Stimulated activated memory B cell treated with anti-CD40 and anti-IgM and Interleukin-4, amounts not matched to agents 10 μg/mL and 1 μg/mL and 100 μg/mL, for 72 hours (primary cell): ENCODE data around the gene IRF6.
A peak's percentile ranks its signal among the peaks of the same experiment; 100 is the strongest.

Source experiments
- ATAC-seq: fragments of 150-1000 bp; cut with Tn5 transposase; 2 replicates; pipeline ENCODE4 v1.10.0; 2021
- H3K27ac Mint-ChIP-seq: one replicate; pipeline ENCODE4 v1.8.0; 2022; ENCODE audit warnings: mild to moderate bottlenecking, mixed read lengths
- H3K27me3 Mint-ChIP-seq: one replicate; pipeline ENCODE4 v1.8.0; 2022; ENCODE audit warnings: mixed read lengths
- H3K36me3 Mint-ChIP-seq: one replicate; pipeline ENCODE4 v1.8.0; 2022; ENCODE audit warnings: mixed read lengths
- H3K4me1 Mint-ChIP-seq: one replicate; pipeline ENCODE4 v1.8.0; 2022; ENCODE audit warnings: mixed read lengths
- H3K4me3 Mint-ChIP-seq: one replicate; pipeline ENCODE4 v1.8.0; 2022; ENCODE audit warnings: mild to moderate bottlenecking, moderate library complexity, mixed read lengths
- H3K9me3 Mint-ChIP-seq: one replicate; pipeline ENCODE4 v1.8.0; 2022; ENCODE audit warnings: mixed read lengths

Gene IRF6

DNA sequence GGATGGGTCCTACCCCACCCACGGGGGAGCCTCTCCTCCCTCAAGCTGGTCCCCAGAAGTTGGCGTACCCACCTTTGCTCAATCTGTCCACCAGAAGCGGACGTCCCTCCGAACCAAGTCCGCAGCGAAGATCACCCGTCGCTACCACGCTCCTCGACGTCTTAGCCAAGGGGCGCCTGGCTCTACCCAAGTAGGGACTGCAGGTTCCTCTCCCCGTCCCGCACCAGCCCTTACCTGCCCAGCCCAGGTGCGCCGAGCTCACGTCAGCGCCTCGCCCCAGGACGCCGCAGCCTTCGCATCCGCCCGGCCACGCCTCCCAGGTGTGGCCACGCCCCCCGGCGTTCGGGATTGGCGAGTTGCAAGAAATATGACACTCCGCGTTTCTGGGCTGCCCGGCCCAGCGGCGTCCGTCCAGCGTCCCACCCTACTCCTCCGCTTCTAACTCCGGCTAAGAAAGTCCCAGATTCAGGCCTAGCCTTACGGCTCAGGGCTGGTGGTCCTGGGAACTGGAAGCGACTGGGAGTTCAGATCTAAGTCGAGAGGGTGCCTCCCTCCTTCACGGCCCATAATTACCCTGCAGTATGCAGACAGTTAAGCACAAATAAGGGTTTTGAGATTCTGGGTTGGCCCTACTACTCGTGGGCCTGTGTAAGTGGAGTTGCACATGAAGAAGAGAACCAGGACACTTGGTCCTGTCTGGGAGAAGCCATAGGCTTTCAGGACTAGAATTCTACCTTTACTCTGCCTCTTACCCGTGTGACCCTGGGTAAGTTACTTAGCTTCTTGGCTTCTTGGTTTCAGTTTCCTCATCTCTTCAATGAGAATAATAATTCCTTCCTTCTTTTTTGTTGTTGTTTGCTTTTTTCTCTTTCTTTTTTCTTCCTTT, at the start of gene IRF6:
Gene IRF6 (minus strand): TSS at position 268 of the 886 bp plus-strand sequence. CDS start 4,729 bp downstream, outside the sequence.
- Mint-ChIP-seq H3K36me3 (no peaks in the 10 kb centered on the region), H3K27me3 (no peaks in the 10 kb centered on the region), H3K4me1 (peaks cover 9% of the 10 kb centered on the region), H3K9me3 (no peaks in the 10 kb centered on the region), H3K4me3 (peak within 1 kb of the TSS; percentile 92), H3K27ac (peak within 1 kb of the TSS; percentile 79)
- peak; percentile 92 for ATAC-seq

DNA sequence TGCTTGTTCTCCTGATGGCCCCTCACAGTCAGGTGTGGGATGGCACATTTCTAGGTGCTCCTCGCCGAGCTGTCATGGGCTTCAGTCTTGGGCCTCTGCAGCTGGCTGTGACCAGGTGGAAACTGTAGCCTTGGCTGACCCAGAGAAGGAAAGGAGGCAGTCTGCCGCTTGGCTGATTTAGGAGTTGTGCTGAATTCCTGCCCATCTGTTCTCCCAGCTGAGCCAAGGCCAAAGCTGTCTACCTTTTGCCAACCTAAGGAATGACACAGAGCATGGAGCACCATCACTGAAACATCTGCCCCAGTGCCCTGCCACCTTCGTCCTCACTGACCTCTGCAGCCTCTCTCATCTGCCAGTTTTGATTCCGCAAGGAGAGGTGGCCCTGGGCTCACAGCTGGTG, 49.7 kb upstream of the IRF6 start:
- Mint-ChIP-seq H3K9me3 (no peaks in the 10 kb centered on the region), H3K36me3 (peaks cover 27% of the 10 kb centered on the region), H3K4me1 (peaks cover under 1% of the 10 kb centered on the region), H3K27ac (no peak overlapping the region), H3K27me3 (no peaks in the 10 kb centered on the region), H3K4me3 (no peak overlapping the region)
- no peak for ATAC-seq

DNA sequence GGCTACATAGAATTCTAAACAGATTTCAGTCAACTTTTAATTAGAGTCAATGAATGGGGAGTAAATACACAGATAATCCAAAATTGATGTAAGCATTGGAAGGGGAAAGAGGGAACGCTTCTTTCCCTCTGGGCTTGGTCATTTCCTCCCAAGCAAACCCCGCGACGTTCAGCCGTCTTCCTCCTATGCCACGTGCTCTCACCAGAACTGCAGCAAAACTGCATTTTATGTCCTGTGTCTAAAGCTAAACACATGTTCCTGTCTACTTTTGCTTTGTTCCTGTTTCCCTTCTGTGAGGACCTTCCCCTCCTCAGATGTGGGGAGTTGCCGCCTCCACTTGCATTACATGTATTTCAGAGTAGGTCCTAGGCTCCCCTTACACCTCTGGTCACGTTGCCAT, 49.1 kb upstream of the IRF6 start:
- Mint-ChIP-seq H3K4me3 (no peak overlapping the region), H3K27me3 (no peaks in the 10 kb centered on the region), H3K36me3 (peaks cover 33% of the 10 kb centered on the region), H3K4me1 (peaks cover 7% of the 10 kb centered on the region), H3K9me3 (no peaks in the 10 kb centered on the region), H3K27ac (no peak overlapping the region)
- ATAC-seq: no peak

DNA sequence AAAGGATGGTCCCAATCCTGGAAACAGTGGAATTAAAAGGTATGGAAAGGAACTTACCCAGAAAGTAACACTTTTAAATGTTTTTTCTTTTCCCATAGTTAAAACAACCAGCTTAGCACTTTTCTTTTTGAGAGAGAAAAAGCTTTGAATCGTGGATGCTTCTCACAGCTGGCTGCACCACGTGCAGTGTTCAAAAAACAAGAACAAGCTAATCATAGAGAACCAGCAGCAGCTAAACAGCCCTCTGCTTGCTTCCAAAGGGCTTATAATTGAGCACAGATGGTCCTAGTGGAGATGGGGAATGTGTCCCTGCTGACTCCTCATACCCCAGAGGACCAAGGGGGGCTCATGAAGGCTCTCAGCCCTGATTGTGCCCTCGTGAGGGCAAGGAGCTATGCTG, 48.3 kb upstream of the IRF6 start:
- H3K9me3 Mint-ChIP-seq: no peaks in the 10 kb centered on the region

DNA sequence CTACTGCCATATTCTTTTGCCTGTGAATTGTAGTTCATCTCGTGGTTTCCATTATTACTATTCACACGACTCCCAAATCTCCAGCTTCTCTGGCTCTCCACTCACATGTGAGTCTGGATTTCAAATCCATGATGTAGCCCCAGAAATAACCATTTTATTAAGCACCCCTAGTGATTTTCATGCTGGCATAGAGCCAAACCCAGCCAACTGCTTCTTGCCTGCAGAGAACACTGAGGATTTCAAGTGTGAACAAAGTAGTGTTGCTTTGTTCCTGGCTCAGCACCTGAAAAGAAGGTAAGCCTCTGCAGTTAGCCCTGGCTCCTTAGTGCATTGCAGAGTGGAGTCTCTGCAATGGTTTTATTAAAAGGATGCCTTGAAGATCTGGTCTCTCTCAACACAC, 47.7 kb upstream of the IRF6 start:
- Mint-ChIP-seq H3K4me3 (no peak overlapping the region), H3K4me1 (peaks cover 13% of the 10 kb centered on the region), H3K27me3 (no peaks in the 10 kb centered on the region), H3K27ac (no peak overlapping the region), H3K36me3 (peaks cover 46% of the 10 kb centered on the region), H3K9me3 (no peaks in the 10 kb centered on the region)
- ATAC-seq: no peak

More for the DNA sequence above, 48.3 kb upstream of the IRF6 start:
- H3K27me3 Mint-ChIP-seq: no peaks in the 10 kb centered on the region
- H3K36me3 Mint-ChIP-seq: peaks cover 42% of the 10 kb centered on the region
- no peak overlapping the region for H3K27ac Mint-ChIP-seq
- H3K4me3 Mint-ChIP-seq: no peak overlapping the region
- H3K4me1 Mint-ChIP-seq: peaks cover 13% of the 10 kb centered on the region
- ATAC-seq: no peak

DNA sequence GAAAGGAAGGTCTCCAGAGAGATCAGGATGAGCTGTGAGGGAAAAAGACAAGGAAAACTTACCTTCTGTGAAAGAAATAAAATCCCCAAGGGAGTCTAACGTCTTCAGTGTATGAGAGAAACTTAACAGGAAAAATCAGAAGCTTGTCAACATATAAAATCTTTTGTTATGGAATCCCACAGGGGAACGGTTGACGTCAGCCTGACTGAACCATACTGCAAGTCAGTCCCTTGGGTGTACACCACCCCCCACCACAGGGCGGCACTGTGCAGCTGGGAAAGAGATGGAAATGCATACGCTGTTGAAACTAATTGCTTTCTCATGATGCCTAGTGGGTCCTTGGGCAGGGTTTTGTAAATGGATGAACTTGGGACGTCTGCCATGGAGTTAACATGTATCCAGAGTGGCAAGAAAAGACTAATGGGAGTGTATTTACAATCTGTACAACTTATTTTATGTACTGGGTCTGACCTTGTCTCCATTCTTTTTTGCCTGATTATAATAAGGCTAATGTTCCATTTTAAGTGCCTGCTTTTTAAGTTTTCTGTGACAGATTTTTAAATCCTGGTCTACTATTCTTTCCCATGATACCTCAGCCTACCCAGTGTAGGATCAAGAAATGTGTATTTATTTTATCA, 44.5 kb upstream of the IRF6 start:
- H3K27ac Mint-ChIP-seq: peak overlapping the region; percentile 65
- H3K27me3 Mint-ChIP-seq: no peaks in the 10 kb centered on the region
- no peak for ATAC-seq
- no peaks in the 10 kb centered on the region for H3K9me3 Mint-ChIP-seq
- H3K36me3 Mint-ChIP-seq: peaks cover 60% of the 10 kb centered on the region
- H3K4me1 Mint-ChIP-seq: peaks cover 13% of the 10 kb centered on the region
- H3K4me3 Mint-ChIP-seq: no peak overlapping the region

DNA sequence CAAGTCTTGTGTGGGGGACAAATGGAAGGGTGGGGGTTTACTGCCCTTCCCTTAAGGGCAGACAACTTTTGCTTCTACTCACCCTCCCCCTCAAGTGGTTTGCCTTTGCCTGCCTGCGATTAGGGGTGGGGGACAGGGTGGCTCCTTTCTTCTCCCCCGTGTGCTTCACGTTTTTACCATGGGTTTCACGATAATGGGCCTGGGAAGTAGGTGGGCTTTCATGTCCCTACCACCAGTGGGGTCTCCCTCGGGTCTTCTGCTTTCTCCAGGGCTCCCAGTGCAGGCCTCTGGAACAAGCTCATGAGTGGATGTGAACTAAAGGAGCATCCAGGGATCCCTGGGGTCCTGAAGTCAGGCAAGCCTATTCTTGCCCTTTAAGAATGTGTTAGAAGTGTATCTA, 43.4 kb upstream of the IRF6 start:
- H3K9me3 Mint-ChIP-seq: no peaks in the 10 kb centered on the region
- peaks cover 66% of the 10 kb centered on the region for H3K36me3 Mint-ChIP-seq
- peaks cover 13% of the 10 kb centered on the region for H3K4me1 Mint-ChIP-seq
- no peak overlapping the region for H3K4me3 Mint-ChIP-seq
- H3K27ac Mint-ChIP-seq: no peak overlapping the region
- no peak for ATAC-seq
- H3K27me3 Mint-ChIP-seq: no peaks in the 10 kb centered on the region

DNA sequence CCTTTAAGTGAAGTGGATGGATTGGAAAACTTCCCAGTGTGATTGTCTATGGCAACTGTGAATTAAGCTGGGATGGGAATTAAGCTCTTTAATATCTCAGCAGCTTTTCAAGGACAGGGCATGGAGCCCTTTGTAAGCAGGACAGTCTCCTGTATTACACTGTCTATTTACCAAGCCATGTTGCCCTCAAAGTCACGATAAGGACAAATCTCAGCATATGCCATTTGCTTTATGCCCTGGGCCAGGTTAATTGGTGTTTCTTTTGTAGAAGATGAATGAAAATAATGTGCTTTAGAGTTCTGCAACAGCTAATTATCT, 39.4 kb upstream of the IRF6 start:
- H3K36me3 Mint-ChIP-seq: peaks cover 82% of the 10 kb centered on the region
- no peaks in the 10 kb centered on the region for H3K27me3 Mint-ChIP-seq
- H3K4me3 Mint-ChIP-seq: no peak overlapping the region
- H3K27ac Mint-ChIP-seq: no peak overlapping the region
- ATAC-seq: no peak
- peaks cover 10% of the 10 kb centered on the region for H3K4me1 Mint-ChIP-seq
- no peaks in the 10 kb centered on the region for H3K9me3 Mint-ChIP-seq

DNA sequence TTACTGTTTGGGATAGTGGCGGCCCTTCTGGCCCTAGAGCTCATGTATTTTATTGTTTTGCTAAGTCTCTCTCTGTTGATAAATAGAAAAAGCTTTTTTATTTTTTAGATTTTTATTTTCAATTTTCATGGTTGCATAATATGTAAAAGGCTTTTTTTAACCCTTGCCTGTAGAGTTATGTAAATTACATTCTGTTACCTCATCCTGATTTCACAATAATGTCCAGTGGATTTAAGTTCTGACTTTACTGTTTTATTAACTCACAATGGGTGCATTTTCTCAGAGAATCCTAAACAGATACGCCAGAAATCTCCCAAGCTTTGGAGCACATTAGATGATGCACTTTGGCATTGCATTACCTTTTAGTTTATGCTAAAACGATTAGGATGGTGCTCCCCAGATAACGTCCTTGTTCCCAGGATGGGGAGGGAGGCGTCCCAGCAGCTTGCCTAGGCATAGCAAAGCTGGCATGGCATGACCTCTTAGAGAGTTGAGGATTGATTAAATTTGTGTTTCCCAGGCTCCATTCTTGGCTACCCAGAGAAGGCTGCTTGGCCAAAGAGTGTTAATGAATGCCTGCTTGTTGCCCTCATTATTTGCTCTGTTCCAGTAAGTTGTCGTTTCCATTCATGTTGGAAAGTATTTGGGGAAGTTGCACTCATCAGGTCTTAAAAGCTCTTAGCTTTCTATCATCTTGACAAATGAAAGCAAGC, 38.9 kb upstream of the IRF6 start:
- H3K27me3 Mint-ChIP-seq: no peaks in the 10 kb centered on the region
- peaks cover 82% of the 10 kb centered on the region for H3K36me3 Mint-ChIP-seq
- H3K27ac Mint-ChIP-seq: no peak overlapping the region
- ATAC-seq: no peak
- H3K9me3 Mint-ChIP-seq: no peaks in the 10 kb centered on the region
- H3K4me3 Mint-ChIP-seq: no peak overlapping the region
- H3K4me1 Mint-ChIP-seq: peaks cover 4% of the 10 kb centered on the region

DNA sequence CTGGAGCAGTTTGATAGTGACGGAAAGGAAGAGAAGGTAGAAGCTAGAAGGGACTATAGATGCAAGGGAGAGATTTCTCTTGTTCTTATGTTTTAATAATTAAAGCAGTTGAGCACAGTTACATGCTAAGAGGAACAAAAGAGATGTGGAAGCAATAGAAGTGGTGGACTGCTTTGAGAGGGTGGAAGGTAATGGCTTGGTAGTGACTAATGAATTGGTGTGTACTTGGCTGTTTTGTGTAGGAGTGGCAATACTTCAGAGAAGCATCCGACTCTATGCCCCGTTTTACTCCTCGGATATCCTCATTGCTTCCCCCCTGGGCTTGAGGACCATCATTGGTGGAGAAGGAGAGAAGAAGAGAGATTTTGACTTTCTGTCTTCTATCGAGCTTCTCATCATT, 34.7 kb upstream of the IRF6 start:
- H3K27ac Mint-ChIP-seq: no peak overlapping the region
- ATAC-seq: no peak
- no peak overlapping the region for H3K4me3 Mint-ChIP-seq
- no peaks in the 10 kb centered on the region for H3K9me3 Mint-ChIP-seq
- no peaks in the 10 kb centered on the region for H3K27me3 Mint-ChIP-seq
- peaks cover 81% of the 10 kb centered on the region for H3K36me3 Mint-ChIP-seq
- H3K4me1 Mint-ChIP-seq: peaks cover 6% of the 10 kb centered on the region

DNA sequence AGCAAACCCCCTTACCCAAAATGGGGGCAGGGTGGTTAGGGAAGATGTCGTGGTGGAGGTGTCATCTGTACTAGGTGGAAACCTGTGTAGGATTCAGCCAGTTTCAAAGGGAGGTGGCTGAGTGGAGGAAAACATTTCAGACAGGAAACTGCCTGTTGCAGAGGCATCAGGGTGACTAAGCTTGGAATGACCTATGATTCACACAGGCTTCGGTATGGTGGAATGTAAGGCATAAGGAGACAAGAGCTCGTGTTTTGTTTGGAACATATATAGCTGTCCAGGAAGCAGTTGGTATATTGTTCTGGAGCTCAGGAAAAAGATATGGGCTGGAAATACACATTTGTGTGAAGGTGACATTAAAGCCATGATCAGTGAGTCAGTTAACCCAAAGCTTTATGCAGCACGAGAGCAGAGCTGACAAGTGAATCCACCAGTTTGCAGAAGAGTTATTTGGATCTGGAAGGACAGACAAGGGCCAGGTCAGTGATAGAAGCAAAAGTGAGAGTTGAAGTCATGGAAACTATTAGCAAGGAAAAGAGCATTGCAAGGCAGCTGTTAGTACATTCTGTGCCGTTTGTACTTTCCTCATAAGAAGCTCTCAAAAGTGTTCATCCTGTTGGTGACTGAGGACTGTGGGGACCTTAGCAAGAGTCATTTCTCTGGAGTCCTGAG, 34.1 kb upstream of the IRF6 start:
- H3K27me3 Mint-ChIP-seq: no peaks in the 10 kb centered on the region
- H3K36me3 Mint-ChIP-seq: peaks cover 83% of the 10 kb centered on the region
- no peak for ATAC-seq
- no peak overlapping the region for H3K27ac Mint-ChIP-seq
- no peaks in the 10 kb centered on the region for H3K9me3 Mint-ChIP-seq
- peaks cover 12% of the 10 kb centered on the region for H3K4me1 Mint-ChIP-seq
- H3K4me3 Mint-ChIP-seq: no peak overlapping the region

DNA sequence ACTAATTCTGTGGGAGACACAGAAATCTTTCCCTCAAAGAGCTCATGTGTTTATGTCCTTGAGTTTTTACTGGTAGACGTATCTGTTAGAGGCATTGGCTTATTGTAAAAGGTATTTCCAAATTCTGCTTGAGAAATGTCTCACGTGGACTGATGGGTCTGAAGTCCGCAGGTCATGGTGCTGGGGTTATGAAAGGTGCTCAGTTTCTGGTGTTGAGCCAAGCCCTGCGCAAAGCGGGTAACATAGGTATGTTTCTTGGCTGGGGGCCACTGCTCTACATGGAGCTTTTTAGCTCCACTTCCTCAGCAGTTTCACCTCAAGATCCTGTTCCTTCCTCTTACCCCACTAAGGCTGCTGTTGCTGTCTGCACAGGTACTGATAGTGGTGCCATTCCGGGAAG, 32.6 kb upstream of the IRF6 start:
- Mint-ChIP-seq H3K4me1 (peaks cover 22% of the 10 kb centered on the region), H3K4me3 (no peak overlapping the region), H3K36me3 (peaks cover 91% of the 10 kb centered on the region), H3K27ac (no peak overlapping the region), H3K9me3 (no peaks in the 10 kb centered on the region), H3K27me3 (no peaks in the 10 kb centered on the region)
- ATAC-seq: no peak

DNA sequence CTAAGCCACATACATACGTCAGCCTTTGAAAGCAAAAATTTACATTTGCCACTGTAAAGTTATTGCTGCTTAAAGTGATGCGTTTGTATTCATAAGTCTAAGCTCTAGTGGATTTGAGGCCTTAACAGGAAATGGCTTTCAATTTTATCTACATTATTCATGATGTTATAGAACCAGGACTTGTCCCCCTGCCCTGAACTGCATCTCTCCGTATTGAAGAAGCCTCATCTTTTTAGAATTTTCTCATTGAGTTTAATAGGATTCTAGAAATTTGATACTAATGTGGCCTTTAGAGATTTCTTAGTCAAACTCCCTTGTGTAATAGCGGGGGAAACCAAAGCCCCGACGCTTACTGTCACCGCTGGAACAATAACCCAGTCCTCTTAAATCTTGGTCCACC, 31.7 kb upstream of the IRF6 start:
- Mint-ChIP-seq H3K9me3 (no peaks in the 10 kb centered on the region), H3K4me1 (peaks cover 22% of the 10 kb centered on the region), H3K36me3 (peaks cover 91% of the 10 kb centered on the region), H3K4me3 (no peak overlapping the region), H3K27me3 (no peaks in the 10 kb centered on the region), H3K27ac (no peak overlapping the region)
- no peak for ATAC-seq

DNA sequence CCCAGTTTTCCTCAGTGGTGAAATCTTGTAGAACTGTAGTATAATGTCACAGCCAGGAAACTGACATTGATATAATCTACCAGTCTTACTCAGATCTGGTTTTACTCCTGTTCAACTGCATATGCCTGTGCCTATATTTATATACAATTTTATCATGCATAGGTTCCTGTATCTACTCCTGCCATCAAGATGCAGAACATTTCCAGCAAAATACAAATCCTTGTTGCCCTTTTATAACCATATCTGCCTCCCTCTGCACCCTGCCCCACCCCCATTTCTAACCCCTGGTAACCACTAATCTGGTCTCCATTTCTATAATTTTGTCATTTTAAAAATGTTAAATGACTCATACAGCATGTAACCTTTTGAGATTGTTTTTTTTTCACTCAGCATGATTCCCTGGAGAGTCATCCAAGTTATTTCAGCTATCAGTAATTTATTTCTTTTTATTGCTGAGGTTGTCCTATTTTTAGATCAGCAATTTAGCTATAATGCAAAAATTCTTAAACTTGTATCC, 29.9 kb upstream of the IRF6 start:
- ATAC-seq: no peak
- Mint-ChIP-seq H3K4me3 (no peak overlapping the region), H3K27ac (no peak overlapping the region), H3K36me3 (peaks cover 94% of the 10 kb centered on the region), H3K9me3 (no peaks in the 10 kb centered on the region), H3K27me3 (no peaks in the 10 kb centered on the region), H3K4me1 (peaks cover 25% of the 10 kb centered on the region)

DNA sequence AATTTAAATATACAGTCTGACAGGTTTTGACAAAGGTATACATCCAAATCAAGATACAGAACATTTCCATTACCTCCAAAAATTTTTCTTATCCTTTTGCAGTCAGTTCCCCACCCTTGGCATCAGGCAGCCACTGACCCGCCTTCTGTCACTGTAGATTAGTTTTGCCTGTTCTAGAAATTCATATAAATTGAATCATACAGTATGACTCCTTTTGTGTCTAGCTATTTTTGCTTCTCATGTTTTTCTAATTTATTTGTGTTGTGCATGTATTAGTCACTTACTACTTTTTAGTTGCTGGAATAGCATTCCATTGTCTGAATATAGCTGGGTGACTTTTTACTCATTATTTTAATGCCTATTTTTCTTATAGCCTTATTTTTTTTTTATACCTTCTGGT, 25.7 kb upstream of the IRF6 start:
- Mint-ChIP-seq H3K36me3 (peaks cover 61% of the 10 kb centered on the region), H3K27ac (no peak overlapping the region), H3K4me1 (peaks cover 60% of the 10 kb centered on the region), H3K9me3 (no peaks in the 10 kb centered on the region), H3K27me3 (no peaks in the 10 kb centered on the region), H3K4me3 (no peak overlapping the region)
- no peak for ATAC-seq
